NOMO-1 (cell line): Measurements from ENCODE around the gene SOX12.
"Not testable (repeated sequence)": the region's sequence is repeated elsewhere in the genome, so short reads cannot be mapped to it uniquely, and the experiment has no call there.

ENCODE experiments used
- DNase-seq, 2 experiments: peaks; one replicate each; lab custom pipeline; 2025; ENCODE audit not compliant: unreplicated experiment in 2 of 2; lab: John Stamatoyannopoulos, UW

Gene SOX12

DNA sequence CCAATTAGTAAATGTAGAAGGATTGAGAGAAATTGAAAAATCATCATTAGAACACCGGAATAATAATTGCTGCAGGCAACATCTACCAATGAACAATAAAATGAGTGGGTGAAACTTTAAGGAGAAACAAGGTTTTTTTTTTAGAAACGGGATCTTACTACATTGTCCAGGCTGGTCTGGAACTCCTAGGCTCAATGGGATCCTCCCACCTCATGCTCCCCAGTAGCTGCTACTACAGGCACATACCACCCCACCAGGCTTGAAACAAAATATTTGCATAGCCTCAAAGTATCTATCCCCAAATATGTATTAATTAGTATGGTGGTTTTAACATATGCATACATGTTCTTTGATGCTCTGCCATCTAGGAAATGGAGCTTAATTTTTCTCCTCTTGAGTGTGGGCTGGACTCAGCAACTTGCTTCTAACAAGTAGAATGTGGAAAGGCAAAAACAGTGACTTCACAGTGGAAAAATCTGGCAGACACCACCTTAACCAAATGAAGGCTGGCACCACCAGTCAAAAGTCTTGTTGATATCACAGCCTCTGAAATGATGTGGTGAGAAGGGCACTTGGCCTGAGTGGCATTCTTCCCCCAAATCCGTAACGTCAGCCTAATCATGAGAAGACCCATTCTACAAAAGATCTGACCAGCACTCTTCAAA, 33.7 kb downstream of the SOX12 start:
- DNase-seq = no peak

GRCh38 chr20:361561-361960, 36.2 kb downstream of the SOX12 start:
- DNase-seq = no peak

DNA sequence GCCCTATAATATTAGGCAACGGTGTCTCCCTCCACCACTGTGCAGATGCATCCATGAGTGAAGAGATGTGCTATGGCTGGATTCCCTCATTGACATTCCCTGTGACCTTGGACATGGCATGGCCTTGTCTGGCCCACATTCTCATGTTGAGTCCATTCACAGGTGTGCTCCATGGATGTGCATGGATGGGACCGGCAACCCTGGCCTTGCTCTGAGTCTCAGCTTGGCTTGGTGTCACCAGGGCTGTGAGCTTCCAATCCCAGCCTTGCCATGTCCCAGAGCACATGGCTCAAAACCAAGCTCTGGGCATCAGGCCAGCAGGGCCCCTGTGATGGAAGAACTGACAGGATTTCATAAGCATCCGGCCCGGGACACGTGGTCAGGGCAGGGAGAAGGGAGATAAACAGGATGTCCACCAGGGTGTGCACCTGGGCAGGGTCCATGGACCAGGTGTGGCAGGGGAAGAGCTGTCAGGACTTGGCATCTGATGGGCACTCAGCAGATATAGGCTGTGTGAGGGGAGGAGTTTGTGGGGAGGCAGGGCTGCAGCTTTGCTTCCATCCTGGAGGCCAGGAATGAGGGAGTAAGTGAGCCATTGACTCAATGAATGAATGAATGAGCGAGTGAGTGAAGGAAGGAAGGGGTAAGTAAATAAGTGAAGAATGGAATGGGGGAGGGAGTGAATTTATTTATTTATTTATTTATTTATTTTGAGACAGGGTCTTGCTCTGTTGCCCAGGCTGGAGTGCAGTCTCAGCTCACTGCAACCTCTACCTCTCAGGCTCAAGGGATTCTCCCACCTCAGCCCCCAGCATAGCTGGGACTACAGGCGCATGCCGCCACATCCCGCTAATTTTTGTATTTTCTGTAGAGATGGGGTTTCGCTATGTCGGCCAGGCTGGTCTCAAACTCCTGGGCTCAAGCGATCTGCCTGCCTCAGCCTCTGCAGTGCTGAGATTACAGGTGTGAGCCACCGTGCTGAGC, 37.2 kb downstream of the SOX12 start:
- DNase-seq = peak; percentile 51 to 73

- DNase-seq = no peak
These were observed 38.1 kb downstream of the SOX12 start for GRCh38 chr20:363319-364078.

- no peak for DNase-seq
These were observed 39.8 kb downstream of the SOX12 start for GRCh38 chr20:364905-365794.

DNA sequence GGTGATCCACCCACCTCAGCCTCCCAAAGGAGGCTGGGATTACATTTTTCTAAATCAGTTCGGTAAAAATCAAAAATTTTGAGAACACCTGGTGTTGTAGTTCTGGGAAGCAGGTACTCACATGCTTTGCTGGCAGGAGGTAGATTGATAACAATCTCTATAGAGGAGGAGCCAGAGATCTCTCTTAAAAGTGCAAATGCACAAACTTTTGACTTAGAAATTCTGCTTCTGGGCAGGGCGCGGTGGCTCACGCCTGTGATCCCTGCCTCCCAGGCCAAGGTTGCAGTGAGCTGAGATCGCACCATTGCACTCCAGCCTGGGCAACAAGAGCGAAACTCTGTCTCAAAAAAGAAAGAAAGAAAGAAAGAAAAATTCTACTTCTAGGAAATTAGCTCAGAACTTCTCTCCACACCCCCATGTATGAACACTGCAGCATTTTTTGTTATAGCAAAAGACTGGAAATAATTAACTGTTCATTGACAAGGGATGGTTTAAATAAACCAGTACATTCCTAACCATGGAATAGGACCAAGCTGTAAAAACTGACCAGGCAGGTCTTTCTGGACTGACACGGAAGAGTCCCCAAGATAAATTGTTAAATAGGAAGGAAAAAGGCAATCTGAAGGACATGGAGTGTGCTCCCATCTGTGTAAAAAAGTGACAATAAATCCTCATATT, 40.8 kb downstream of the SOX12 start:
- no peak for DNase-seq

- DNase-seq = no peak
These were observed 41.5 kb downstream of the SOX12 start for GRCh38 chr20:366719-367485.

GRCh38 chr20:367486-367887, 42.1 kb downstream of the SOX12 start:
- no peak for DNase-seq

GRCh38 chr20:368915-369314, 43.6 kb downstream of the SOX12 start:
- no peak for DNase-seq

DNA sequence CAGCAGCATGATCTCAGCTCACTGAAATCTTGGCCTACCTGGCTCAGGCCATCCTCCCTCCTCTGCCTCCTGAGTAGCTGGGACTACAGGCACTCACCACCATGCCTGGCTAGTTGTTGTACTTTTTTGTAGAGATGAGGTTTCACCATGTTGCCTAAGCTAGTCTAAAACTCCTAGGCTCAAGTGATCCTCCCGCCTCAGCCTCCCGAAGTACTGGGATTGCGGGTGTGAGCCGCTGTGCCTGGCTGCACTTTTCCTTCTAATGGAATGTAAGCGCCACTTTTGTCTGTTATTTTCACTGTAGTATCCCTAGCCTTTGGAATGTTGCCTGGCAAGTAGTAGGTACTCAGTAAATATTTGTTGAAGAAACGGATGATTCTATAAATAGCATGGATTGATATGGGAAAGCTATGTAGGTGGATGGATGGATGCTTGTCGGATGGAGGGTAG, 44.8 kb downstream of the SOX12 start:
- DNase-seq = no peak

- no peak for DNase-seq
These were observed 45.8 kb downstream of the SOX12 start for GRCh38 chr20:370977-371754.

GRCh38 chr20:371755-372542, 46.6 kb downstream of the SOX12 start:
- DNase-seq = peak; percentile 40 to 52

DNA sequence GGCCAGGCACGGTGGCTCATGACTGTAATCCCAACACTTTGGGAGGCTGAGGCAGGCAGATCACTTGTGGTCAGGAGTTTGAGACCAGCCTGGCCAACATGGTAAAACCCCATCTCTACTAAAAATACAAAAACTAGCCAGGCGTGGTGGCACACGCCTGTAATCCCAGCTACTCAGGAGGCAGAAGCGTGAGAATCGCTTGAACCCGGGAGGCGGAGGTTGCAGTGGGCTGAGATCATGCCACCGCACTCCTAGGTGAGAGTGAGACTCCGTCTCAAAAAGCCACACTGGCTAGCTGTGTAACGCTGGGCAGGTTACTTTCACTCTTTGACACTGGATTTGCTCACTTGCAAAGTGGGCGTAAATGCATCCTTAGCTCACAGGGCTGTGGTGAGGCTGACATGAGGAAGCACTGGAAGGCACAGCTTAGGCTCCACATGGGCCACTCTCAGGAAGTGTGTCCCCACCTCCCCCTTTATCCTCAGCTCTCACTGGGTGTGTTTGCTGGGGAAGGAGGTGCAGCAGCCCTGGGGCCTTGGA, 47.3 kb downstream of the SOX12 start:
- DNase-seq = not testable (repeated sequence)

DNA sequence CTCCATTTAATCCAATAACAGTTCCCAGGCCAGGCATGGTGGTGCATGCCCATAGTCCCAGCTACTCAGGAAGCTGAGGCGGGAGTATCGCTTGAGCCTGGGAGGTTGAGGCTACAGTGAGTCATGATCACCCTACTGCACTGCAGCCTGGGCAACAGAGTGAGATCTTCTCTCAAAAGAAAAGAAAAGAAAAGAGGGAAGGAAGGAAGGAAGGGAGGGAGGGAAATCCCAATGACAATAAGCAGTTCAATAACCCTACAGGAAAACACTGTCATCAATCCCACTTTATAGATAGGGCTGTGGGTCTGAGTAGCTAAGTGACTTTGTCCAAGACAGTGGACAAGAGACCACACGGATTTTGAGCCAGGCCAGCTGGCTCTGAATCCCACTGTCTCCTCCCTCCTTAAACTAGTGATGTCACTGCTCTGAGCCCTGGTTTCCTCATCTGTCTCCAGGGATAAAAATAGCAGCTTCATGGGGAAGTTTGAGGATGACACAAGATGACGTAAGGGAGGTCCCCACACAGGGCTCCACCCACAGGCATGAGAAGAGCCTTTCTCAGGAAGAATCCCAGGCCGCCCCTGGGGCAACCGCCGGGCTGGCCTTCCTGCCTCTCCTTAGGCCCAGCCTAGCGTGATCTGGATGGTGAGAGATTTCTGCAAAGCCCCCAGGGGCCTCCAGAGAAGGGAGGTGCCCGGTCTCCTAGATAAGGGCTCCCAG, 48.0 kb downstream of the SOX12 start:
- DNase-seq = peak; percentile 19 to 35

- DNase-seq = no peak
These were observed 50.0 kb downstream of the SOX12 start for GRCh38 chr20:375265-375889.

DNA sequence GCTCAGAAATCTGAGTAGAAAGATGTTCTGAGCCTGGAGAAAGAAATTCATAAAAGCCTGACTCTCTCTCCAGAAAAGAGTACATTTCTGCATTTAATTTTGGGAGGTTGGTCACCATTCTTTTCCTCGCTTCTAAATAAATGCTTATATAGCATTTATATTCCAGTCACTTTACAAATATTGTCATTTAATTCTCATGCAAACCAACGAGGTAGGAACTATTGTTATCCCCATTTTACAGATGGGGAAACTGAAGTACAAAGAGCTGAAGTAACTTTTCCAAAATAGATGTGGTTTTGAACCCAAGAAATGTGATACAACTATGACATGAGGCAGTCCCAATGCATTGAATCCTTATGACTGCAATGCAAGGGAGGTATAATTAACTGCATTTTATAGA, 50.7 kb downstream of the SOX12 start:
- DNase-seq = no peak
